D341Med (cell line): Measurements from ENCODE around the gene SLC43A1.
A peak's percentile ranks its signal among the peaks of the same experiment; 100 is the strongest.
"Not testable (repeated sequence)": the region's sequence is repeated elsewhere in the genome, so short reads cannot be mapped to it uniquely, and the experiment has no call there.

ENCODE experiments used
- DNase-seq: peaks from one replicate; pipeline ENCODE4 v3.0.0; 2012; ENCODE audit warnings: low spot score

The SLC43A1 gene

GRCh38 chr11:57515332-57516060, at the start of gene SLC43A1:
TSS of gene SLC43A1 (minus strand) at chr11:57515702. CDS start at chr11:57514111, 1,591 bp downstream.
- peak; percentile 71 for DNase-seq

GRCh38 chr11:57562596-57562995, 47.1 kb upstream of the SLC43A1 start:
- no peak for DNase-seq

GRCh38 chr11:57560146-57560545, 44.6 kb upstream of the SLC43A1 start:
- no peak for DNase-seq

GRCh38 chr11:57556041-57556440, 40.5 kb upstream of the SLC43A1 start:
- DNase-seq, result no peak

GRCh38 chr11:57555393-57555792, 39.9 kb upstream of the SLC43A1 start:
- no peak for DNase-seq

- no peak for DNase-seq
Observed at GRCh38 chr11:57552479-57552878, 37.0 kb upstream of the SLC43A1 start.

- no peak for DNase-seq
Observed at GRCh38 chr11:57551941-57552340, 36.4 kb upstream of the SLC43A1 start.

- DNase-seq, result no peak
Observed at GRCh38 chr11:57549983-57550382, 34.5 kb upstream of the SLC43A1 start.

GRCh38 chr11:57547854-57548377, 32.4 kb upstream of the SLC43A1 start:
- DNase-seq, result no peak

GRCh38 chr11:57546869-57547475, 31.5 kb upstream of the SLC43A1 start:
- peak; percentile 48 for DNase-seq

GRCh38 chr11:57546451-57546850, 30.9 kb upstream of the SLC43A1 start:
- no peak for DNase-seq

GRCh38 chr11:57545883-57546282, 30.4 kb upstream of the SLC43A1 start:
- DNase-seq, result no peak

GRCh38 chr11:57544566-57544965, 29.1 kb upstream of the SLC43A1 start:
- DNase-seq, result peak; percentile 81

- no peak for DNase-seq
Observed at GRCh38 chr11:57543593-57543992, 28.1 kb upstream of the SLC43A1 start.

- DNase-seq, result no peak
Observed at GRCh38 chr11:57542582-57542981, 27.1 kb upstream of the SLC43A1 start.

- no peak for DNase-seq
Observed at GRCh38 chr11:57541169-57541568, 25.7 kb upstream of the SLC43A1 start.

GRCh38 chr11:57539342-57539741, 23.8 kb upstream of the SLC43A1 start:
- no peak for DNase-seq

GRCh38 chr11:57536947-57537619, 21.6 kb upstream of the SLC43A1 start, which contains the start of gene SMTNL1:
TSS of gene SMTNL1 (plus strand) at chr11:57537595. CDS start at chr11:57542643, 5,048 bp downstream.
- no peak for DNase-seq

- DNase-seq, result not testable (repeated sequence)
Observed at GRCh38 chr11:57534449-57534848, 18.9 kb upstream of the SLC43A1 start.

GRCh38 chr11:57530596-57531507, 15.3 kb upstream of the SLC43A1 start, which contains the start of gene TIMM10:
TSS of gene TIMM10 (minus strand) at chr11:57530754. CDS start at chr11:57530189, 565 bp downstream.
- DNase-seq, result peak; percentile 91

GRCh38 chr11:57530215-57530595, 14.7 kb upstream of the SLC43A1 start:
- DNase-seq, result no peak

- DNase-seq, result no peak
Observed at GRCh38 chr11:57529012-57529411, 13.5 kb upstream of the SLC43A1 start.
